CD4-positive, alpha-beta T cell treated with Interleukin-4 for 4 hours (primary cell): ENCODE data around the gene TENT5C.

Experiments
- DNase-seq: peaks from one replicate; pipeline ENCODE4 v3.0.0-alpha.2; 2020

The TENT5C gene

GRCh38 chr1:117615474-117615873 lies 9.6 kb downstream of the TENT5C start:
- DNase-seq: peak; percentile 50

GRCh38 chr1:117616356-117616755 lies 10.5 kb downstream of the TENT5C start:
- no peak for DNase-seq

- DNase-seq: no peak
Observed at GRCh38 chr1:117616967-117617366, 11.1 kb downstream of the TENT5C start.

- no peak for DNase-seq
Observed at GRCh38 chr1:117618450-117619122, 12.7 kb downstream of the TENT5C start.

- DNase-seq: no peak
Observed at GRCh38 chr1:117620440-117620839, 14.6 kb downstream of the TENT5C start.

GRCh38 chr1:117621316-117621715 lies 15.5 kb downstream of the TENT5C start:
- no peak for DNase-seq

- DNase-seq: no peak
Observed at GRCh38 chr1:117622726-117623125, 16.9 kb downstream of the TENT5C start.

- DNase-seq: no peak
Observed at GRCh38 chr1:117623141-117623540, 17.3 kb downstream of the TENT5C start.

GRCh38 chr1:117623698-117624097 lies 17.9 kb downstream of the TENT5C start:
- DNase-seq: no peak

- DNase-seq: no peak
Observed at GRCh38 chr1:117627546-117628130, 21.8 kb downstream of the TENT5C start.

- no peak for DNase-seq
Observed at GRCh38 chr1:117628343-117628742, 22.5 kb downstream of the TENT5C start.

- no peak for DNase-seq
Observed at GRCh38 chr1:117629625-117630422, 24.0 kb downstream of the TENT5C start.

GRCh38 chr1:117630423-117630998 lies 24.7 kb downstream of the TENT5C start:
- DNase-seq: no peak

GRCh38 chr1:117631359-117632160 lies 25.7 kb downstream of the TENT5C start:
- no peak for DNase-seq

GRCh38 chr1:117632269-117633067 lies 26.6 kb downstream of the TENT5C start:
- DNase-seq: no peak

GRCh38 chr1:117633068-117633345 lies 27.2 kb downstream of the TENT5C start:
- DNase-seq: no peak

- no peak for DNase-seq
Observed at GRCh38 chr1:117633423-117633822, 27.6 kb downstream of the TENT5C start.

GRCh38 chr1:117633936-117634335 lies 28.1 kb downstream of the TENT5C start:
- no peak for DNase-seq

- DNase-seq: no peak
Observed at GRCh38 chr1:117634631-117635030, 28.8 kb downstream of the TENT5C start.

GRCh38 chr1:117635805-117636204 lies 30.0 kb downstream of the TENT5C start:
- no peak for DNase-seq

- DNase-seq: no peak
Observed at GRCh38 chr1:117636637-117637425, 31.0 kb downstream of the TENT5C start.
